Caki2 (cell line): Measurements from ENCODE around the gene FBXO38. TPM values are rescaled to one million over a fixed set of nuclear protein-coding genes. Genes with fewer than 3 reads are reported as not detected.

Source experiments
- DNase-seq: peaks from one replicate; pipeline ENCODE4 v3.0.0-alpha.2; 2015; ENCODE audit warnings: low read depth
- in situ Hi-C: cut with HindIII; loops from 2 replicates; pipeline ENCODE4 v1.10.0; 2016; ENCODE audit warnings: low sequenced_read_pairs, low pct_unique_long_range_greater_than_20kb, mixed read lengths
- total RNA-seq: library from RNA; depleted of rRNA; stranded (reverse); fragments of >200 nt; shearing (Covaris generic); gene quantifications from 2 replicates; pipeline ENCODE4 v1.2.3, GENCODE V29; 2014; ENCODE audit warnings: low replicate concordance; rRNA removed

FBXO38 gene, protein sequence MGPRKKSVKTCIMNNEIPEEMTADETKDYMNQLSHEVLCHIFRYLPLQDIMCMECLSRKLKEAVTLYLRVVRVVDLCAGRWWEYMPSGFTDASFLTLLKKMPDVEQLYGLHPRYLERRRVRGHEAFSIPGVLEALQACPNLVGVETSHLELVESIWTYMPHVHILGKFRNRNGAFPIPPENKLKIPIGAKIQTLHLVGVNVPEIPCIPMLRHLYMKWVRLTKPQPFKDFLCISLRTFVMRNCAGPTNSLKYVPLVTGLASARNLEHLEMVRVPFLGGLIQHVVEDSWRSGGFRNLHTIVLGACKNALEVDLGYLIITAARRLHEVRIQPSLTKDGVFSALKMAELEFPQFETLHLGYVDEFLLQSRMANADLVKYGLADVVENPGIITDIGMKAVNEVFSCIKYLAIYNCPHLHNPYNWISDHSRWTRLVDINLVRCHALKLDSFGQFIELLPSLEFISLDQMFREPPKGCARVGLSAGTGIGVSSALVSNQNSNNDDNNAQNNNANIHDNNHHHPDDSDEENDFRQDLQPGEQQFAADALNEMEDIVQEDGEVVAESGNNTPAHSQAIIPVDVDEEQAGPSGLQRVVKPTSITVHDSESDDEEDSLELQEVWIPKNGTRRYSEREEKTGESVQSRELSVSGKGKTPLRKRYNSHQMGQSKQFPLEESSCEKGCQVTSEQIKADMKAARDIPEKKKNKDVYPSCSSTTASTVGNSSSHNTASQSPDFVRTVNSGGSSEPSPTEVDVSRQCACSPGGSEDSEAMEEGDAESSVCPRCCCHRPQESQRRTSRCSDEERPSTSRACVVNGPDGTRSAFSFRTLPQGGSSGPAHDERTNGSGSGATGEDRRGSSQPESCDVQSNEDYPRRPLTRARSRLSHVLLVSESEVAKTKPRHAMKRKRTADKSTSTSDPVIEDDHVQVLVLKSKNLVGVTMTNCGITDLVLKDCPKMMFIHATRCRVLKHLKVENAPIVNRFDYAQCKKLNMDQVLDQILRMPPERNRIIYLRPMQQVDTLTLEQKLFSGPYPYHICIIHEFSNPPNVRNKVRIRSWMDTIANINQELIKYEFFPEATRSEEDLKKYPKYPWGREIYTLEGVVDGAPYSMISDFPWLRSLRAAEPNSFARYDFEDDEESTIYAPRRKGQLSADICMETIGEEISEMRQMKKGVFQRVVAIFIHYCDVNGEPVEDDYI
- 25.7 and 35.2 TPM in 2 replicates for total RNA-seq

DNA sequence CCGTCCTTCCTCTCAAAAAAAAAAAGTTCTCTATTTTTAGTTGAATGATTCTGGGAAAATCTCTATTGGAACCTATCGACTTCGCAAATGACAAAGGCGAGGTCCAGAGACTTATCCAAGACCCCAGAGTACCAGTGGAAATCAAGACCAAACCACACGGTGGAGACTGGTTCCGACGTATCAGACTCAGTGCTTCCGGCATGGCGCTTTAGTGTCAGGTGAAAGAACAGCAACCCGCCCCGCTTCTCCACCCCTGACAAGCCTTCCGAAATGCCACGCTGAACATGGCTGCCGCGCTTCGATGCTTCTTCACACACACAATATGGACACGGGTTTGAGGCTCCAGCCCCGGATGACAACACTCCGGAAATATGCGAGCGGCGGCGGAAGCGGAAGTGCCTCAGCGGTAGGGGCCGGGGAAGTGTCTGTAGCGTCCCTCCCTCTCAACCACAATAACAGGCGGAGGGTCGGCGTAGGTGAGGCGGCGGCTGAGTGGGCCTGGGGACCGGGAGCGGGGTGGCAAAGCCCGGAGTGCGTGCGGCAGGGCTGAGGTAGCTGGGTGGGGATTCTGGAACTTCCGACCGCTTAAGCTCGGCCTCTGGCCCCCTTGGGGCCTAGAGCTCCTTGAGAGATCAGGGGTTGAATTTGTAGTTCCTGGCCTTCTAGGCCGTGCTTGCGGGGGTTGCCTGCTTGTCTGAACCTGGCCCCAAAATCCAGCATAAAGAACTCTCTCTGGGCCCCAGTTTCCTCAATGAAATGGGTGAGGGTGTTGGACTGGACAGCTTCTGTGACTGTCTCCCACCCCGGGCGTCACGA, at the start of gene FBXO38:
Gene FBXO38, plus strand, starts transcription at position 395 of the 816 bp plus-strand sequence. CDS start 10,819 bp downstream, outside the sequence.
- peak; percentile 94 for DNase-seq
- in situ Hi-C loops: no loop called here

DNA sequence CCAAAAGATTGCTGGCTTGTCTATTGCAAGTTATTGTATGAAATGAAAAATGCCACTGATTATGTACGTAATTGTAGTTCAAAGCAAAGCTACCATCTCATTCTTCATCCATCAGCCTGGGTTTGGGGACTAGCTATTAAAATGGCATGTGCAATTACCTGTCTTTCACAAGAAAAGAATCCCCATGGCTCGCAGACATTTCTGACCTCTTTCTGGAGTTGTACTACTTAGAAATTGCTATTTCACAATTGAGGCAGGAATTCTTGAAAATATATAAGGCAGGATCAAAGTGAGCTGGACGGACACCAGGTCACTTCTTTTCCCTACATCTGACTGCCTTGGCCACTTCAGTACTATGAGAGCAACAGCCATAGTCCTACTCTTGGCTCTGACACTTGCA, 48.5 kb upstream of the FBXO38 start, which contains the start of gene SPINK9:
Gene SPINK9, plus strand, starts transcription at position 301 of the 400 bp plus-strand sequence. Its CDS starts 55 bp downstream, at position 356.
- no peak for DNase-seq
- in situ Hi-C loops: no loop called here

DNA sequence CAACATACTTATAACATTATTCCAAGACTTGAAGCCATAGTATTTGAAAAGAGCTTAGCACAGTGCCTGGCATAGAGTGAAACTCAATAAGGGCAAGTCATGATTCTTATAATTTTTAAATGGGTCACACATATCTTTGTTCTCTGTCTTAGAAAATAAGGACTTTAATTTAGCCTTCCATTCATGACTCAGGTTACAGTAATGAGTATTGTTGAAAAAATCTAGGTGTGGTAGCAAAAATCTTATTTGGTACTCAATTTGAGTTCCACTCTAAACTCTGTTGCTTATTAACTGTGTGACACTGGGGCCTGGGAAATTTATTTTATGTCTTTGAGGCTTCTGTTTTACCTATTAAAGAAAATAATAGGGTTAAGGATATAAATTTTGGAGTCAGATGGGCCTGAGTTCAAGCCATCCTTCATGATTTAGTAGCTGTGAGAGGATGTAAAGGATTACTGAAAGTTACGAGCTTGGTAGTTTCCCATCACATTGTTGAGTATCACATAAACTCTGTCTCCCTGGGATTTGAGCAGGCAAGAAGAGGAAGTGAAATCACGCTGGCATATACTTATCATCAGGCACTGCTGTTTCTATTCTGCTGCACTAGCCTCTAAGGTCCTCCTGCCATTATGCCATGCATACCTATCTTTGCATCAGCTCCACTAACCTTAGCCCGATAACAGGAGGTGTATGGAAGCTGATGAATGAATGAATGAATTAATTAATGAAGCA, 46.9 kb upstream of the FBXO38 start:
- in situ Hi-C loops: no loop called here
- no peak for DNase-seq

DNA sequence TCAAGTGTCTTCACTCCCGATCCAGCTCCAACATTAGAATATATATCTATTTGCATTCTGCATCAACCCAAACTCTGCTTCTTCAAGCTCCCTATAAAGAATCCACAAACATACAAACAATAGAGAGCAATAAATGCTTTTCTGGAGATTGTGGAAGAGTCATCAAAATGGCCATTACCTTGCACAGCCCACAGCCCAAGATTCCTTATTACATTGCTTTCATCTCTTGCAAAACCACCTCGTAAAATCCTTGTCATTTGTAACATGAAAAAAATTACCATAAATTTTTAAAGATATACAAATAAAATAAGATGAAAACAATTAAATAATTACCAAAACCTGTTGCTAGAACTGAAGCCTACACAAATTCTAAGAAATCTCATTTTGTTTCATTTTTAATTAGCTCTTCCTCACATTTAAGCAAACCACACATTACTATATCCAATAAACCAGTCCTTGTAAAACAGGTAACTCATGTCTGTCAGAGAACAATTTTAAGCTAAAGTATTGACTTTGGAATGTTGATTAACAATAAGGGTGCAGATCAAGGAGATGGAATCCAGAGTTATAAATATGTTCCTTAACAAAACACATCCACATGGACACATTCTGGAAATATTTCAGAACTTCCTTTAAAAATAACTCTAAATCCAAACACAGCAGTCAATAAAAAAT, 41.2 kb upstream of the FBXO38 start:
- in situ Hi-C loops: no loop called here
- no peak for DNase-seq

DNA sequence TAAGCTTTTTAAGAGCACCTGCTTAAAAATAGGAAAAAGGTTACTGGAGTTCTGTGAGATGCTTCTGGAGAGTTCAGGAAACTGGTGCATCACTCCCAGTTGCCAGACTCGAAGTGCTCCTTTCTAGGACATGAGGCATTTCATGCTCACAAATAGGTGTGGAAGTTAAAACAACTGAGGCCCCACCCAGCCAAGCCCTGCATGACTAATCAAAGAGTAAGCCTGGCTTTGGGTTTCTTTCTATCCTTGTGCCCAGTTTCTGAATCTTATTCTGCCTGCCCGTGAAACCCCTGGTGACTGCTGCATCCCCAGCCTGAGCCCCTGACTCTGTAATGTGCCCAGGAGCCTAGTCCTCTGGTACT, 40.7 kb upstream of the FBXO38 start:
- no peak for DNase-seq

DNA sequence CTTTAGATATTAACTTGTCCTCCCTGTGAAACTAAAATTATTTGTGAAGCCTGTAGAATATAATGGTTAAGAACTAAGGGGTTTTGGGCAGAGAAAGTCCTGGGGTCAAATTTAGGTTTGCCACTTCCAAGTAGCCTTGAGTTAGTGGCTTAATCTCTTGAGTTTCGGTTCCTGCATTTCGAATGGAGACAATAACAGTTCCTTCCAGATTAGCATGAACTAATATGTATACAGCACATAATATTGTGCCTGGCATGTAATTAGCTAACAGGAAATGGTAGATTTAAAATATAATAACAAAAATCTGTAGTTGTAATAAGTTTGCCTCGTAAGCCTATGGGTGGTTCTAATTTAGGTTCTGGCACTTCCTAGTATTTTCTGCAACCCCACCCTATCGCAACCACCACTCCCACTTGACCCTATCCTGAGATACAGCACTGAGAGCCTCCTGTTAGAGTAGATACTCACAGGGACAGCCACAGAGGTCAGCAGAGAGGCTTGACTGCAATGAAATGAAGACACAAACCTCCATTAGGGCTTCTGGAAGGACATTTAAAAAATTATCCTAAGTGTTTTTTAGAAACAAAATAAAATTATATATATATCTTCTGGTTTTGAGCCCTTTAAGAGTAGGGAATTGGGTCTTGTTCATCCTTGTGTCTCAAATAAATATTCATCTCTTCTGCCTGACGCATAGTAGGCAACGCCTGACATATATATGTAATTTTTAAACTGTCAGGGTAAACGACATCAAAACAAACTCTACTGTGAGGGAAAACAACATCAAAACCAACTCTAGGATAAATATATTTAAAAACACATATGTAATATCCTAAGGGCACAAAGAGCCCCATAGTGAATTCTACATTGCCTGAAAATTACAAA, 39.9 kb upstream of the FBXO38 start:
- in situ Hi-C loops: no loop called here
- DNase-seq: no peak

More for the DNA sequence above, 40.7 kb upstream of the FBXO38 start:
- in situ Hi-C loops: no loop called here

DNA sequence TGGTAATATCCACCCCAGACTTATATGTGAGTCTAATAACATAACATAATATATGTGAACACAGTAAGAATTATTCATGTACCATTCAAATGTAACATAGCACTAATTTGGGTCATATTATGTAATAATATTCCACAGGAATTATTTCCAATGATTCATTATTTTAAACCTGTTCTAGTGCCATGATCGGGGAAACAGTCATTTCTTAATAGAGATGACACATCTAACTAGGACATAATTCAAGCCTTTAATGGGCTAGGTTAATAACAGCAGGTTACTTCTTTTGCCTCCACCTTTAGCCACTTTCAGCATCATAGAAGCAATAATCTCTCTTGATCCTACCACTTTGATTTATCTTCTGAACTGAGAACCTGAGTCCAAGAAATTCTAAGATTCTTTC, 36.1 kb upstream of the FBXO38 start:
- in situ Hi-C loops: no loop called here
- DNase-seq: no peak

DNA sequence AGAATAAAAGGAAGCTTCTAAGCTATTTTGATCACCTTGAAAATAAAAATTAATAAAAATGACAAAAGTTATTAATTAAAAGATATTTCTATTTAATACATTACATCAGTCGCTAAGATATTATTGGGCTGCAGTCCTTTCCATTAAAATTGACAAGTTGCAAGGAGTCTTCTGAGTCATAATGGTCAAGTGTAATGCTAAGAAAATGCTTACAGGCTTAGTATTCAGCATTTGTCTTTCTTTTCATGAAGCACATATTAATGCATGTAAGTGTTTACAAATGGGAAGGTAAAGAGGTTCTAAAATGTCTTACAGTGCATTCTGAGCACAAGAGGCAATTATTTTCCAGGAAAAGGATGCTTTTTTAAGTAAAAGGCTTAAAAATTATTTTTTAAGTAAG, 31.1 kb upstream of the FBXO38 start:
- no peak for DNase-seq
- in situ Hi-C loops: no loop called here

DNA sequence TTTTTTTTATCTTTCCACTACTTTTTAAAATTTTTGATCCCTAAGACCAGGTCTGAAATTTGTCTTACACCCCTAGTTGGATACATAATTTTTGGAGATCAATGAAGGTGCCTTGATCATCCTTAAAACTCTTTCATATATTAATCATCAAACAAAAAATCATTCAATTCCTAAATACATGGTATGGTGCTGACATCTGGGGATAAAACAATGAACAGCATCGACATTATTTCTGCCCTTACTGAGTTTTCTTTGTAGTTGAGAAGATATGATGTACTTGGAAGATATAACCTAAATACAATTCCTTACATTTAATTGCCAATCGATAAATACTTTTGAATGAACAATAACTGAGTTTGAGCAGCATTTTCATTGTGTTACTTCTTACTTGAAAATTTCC, 30.1 kb upstream of the FBXO38 start:
- in situ Hi-C loops: no loop called here
- no peak for DNase-seq

DNA sequence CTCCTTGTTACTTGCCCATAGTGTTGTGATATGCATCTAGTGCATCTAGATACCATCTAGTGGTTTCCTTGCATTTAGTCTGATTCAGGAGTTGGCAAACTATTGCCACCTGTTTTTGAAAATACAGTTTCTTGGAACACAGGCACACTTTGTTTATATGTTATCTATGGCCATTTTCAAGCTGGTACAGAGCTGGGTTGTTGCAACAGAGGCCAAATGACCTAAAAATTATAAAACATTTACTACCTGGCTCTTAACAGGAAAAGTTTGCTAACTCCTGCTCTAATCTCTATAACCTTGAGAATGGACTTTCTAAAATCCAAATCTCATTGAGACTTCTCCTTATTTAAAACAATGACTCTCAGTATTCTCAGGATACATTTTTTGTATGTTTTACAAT, 19.4 kb upstream of the FBXO38 start:
- in situ Hi-C loops: no loop called here

DNA sequence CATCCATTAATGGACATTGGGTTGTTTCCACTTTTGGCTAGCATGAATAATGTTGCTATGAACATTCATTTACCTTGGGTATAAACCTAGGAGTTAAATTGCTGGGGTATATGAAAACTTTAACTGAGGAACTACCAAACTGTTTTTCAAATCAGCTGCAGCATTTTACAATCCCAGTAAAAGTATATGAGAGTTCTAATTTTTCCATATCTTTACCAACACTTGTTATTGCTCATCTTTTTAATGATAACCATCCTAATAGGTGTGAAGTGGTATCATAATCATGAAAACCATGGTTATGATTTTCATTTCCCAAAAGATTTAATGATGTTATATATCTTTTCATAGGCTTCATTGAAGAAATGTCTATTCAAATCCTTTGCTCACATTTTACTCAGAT, 15.5 kb upstream of the FBXO38 start:
- DNase-seq: no peak
- in situ Hi-C loops: no loop called here

More for the DNA sequence above, 19.4 kb upstream of the FBXO38 start:
- DNase-seq: no peak

DNA sequence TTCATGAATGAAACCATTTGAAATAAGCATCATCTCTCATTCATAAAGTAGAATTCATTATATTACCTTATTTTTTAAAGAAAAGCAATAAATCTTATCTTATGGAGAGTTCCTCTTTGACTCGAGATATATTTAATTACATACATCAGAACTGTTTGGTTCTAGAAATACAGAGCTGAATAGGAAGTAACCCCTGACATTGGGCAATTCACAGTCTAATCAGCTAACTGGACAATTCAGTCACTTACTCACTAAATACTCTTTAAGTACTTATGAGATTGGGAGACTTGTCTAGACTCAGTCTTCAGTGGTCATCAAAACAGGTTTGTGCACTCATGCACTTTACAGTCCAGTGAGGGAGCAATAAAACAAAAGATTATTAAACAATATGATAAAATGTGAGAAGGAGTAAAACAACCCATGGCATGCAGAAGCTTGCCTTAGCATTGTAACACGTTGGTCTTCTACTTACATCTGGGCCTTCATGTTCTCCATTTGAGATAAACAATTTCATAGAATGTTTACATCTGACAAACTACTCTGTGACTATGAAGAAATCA, 11.5 kb upstream of the FBXO38 start:
- in situ Hi-C loops: no loop called here
- DNase-seq: no peak

DNA sequence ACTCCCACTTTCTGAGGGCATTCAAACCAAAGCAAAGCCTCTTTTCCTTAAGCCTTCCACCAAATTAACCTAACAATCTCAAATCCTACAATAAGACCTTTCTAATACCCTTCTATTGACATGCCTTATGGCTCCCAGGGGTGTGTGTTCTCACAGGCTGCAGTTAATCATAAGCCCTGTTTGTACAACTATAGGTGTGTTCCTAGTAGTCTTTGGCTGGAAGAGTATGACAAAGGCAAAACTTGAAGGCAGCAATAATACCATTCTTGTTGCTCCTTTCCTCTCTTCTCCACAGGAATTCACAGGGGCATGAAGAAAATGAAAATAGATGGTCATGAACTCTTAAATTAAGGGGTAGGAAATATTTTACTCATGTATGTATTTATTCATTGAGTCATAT, 10.9 kb upstream of the FBXO38 start:
- no peak for DNase-seq
- in situ Hi-C loops: no loop called here

DNA sequence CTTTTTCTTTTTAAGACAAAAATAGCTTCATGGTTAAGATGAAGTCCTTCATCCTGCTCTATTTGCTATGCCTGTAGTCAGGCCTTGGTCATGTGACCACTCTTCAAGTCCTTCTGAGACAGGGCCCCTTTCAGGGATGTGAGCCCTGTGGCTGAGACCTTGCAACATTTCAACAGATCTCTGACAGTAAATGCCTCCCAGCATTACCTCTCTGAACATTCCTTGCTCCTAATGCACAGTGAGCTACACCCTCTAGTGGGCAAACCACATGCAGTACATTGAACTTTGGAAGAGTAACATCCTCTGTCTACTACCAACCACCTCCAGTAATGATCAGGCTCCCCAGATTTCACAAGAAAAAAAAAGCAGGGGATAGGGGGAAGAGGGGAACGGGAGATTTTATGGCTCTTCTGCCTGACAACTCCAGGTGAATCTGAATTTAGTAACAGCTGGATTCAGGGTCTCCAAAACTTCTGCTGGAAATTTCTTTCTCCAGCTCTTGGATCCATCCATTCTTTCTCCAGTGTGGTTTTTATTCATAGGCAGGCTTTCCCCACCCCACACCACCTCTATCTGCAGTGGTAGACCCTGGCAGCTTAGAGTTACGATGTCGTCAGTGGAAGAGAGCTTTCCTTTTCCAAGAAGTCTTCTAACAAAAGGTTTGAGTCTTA, 8.9 kb upstream of the FBXO38 start:
- peak; percentile 36 for DNase-seq

DNA sequence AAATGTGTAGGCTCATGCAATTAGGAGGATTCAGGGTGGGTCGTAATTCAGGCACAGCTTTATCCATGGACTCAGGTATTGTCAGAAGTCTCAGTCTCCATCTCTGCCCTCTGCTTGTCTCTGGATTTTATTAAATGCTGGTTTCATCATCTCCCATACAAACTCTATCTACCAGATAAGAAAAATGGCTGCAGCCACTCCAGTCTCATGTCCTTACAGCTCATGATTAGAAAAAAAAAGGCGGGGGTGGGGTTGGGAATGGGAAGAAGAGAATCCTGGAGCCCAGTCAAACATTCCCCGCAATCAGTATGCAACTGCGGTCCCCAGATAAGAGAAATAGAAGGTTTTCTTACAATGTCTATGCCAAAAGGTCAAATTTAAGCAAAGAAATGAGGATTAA, 7.6 kb upstream of the FBXO38 start:
- in situ Hi-C loops: no loop called here
- DNase-seq: no peak

More for the DNA sequence above, 8.9 kb upstream of the FBXO38 start:
- in situ Hi-C loops: no loop called here
